ENCODE results near the gene MYCT1.
"Not testable (repeated sequence)": the region's sequence is repeated elsewhere in the genome, so short reads cannot be mapped to it uniquely, and the experiment has no call there.

Gene MYCT1, protein sequence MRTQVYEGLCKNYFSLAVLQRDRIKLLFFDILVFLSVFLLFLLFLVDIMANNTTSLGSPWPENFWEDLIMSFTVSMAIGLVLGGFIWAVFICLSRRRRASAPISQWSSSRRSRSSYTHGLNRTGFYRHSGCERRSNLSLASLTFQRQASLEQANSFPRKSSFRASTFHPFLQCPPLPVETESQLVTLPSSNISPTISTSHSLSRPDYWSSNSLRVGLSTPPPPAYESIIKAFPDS

GRCh38 chr6:152697634-152698033, at the start of gene MYCT1:
TSS of gene MYCT1 (plus strand) at chr6:152697897. CDS start at chr6:152697903, 6 bp downstream.
- DNase-seq, result no peak

DNA sequence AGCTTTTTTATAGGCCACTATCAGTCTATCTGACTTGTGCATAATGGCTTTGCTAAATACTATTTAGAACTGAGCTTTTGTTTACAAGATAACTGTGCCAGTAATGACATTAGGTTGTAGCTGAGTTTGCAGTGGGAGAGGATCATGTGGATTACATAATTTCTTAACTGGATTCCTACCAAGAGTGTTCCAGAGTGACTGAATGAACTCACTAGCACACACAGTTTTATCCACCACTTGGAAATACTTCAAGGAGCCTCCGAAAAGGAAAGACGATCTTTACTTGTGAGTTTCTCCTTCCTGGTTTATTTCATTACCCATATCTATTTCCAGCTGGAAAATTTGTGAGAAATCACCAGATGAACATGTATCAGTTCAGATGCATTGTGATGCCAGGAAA, 49.6 kb upstream of the MYCT1 start:
- no peak for DNase-seq

- no peak for DNase-seq
Measured at GRCh38 chr6:152651986-152652385, 45.7 kb upstream of the MYCT1 start.

GRCh38 chr6:152661776-152662175, 35.9 kb upstream of the MYCT1 start:
- no peak for DNase-seq

DNA sequence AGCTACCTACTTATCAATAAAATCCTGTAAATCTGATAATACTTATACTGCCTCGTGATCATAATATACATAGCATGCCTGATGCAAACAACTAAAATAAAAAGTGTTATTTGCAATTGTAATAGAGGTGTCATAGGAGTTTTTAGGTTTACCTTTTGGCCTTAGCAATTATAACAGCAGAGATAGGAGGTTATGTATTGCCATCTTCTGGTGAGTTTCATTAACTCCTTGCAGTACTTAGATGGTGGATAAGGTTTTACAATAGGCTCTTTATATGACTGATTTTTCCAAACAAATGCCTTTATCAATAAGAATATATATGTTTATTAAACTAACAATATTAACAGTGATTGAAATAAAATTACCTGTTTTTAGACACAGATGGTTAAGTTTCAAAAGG, 27.8 kb upstream of the MYCT1 start:
- DNase-seq, result no peak

DNA sequence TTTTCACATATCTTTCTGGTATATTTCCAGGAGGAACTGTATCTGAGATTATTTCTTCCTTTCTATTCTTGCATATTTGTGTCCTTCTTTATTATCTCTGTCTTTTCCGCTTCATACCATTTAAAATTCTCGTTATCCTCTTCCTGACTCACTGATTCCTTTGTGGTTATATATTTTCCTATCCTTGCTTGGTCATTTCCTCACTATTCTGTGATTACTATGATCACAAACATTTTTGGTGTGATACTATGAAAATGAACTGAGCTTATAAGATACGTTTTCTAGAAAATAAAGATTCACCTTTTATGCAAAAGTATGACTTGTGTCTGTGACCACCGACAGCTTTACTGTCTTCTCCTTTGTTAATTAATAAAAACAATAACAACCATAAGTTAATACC, 26.5 kb upstream of the MYCT1 start:
- DNase-seq, result no peak

- DNase-seq, result no peak
Measured at GRCh38 chr6:152673236-152673635, 24.5 kb upstream of the MYCT1 start.

- no peak for DNase-seq
Measured at GRCh38 chr6:152680151-152680550, 17.5 kb upstream of the MYCT1 start.

GRCh38 chr6:152680879-152681517, 16.7 kb upstream of the MYCT1 start:
- no peak for DNase-seq

GRCh38 chr6:152682141-152682540, 15.6 kb upstream of the MYCT1 start:
- DNase-seq, result no peak

DNA sequence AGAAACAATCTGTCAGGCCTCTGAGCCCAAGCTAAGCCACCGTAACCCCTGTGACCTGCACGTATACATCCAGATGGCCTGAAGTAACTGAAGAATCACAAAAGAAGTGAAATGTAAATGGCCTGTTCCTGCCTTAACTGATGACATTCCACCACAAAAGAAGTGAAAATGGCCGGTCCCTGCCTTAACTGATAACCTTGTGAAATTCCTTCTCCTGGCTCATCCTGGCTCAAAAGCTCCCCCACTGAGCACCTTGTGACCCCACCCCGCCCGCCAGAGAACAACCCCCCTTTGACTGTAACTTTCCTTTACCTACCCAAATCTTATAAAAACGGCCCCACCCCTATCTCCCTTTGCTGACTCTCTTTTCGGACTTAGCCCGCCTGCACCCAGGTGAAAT, 14.8 kb upstream of the MYCT1 start:
- not testable (repeated sequence) for DNase-seq

DNA sequence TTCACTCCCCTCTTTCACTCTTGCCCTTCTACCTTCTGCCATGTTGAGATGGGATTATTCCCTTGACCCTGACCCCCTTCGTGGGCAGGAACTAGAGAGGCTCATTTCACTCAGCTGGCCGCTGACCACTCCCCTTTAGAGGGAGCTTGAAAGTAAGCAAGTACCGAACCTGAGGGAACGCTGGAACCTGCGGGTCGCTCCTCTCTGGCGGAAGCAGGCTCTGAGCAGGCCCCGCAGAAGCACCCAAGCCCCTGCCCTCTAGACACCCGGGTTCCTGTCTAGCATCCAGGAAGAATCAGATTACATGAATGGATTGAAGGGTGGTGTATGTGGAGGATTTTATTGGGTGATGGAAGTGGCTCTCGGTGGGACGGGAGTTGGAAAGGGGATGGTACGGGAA, 11.9 kb upstream of the MYCT1 start:
- no peak for DNase-seq

DNA sequence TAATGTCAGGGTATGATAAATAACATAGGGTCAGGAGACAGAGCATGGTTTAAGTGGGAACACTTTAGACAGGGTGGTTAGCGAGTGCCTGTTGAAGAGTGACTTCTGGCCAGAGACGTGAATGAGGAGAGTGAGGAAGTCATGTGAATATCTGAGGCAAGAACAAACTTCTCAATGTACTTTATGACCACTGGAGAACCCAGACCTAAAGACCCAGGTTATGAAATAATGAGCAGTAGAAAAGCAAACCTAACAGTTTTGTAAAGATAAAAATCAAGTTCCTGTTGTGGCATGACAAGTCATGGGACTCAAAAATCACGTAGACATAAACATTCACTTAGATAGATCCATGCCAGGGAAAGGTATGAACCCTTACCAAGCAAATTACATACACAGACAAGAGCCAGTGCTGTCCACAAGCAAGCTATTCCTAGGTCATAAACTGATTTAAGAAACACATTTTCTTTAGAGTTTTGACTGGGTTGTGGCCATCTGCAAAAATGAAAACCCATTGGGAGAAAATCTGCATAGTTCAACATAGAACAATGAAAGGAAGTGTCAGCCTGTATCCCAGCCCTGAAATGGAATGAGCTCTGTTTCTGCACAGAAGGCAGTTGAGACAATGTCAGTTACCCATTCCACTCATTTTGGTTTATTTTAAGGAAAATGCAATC, 2.2 kb upstream of the MYCT1 start:
- no peak for DNase-seq

DNA sequence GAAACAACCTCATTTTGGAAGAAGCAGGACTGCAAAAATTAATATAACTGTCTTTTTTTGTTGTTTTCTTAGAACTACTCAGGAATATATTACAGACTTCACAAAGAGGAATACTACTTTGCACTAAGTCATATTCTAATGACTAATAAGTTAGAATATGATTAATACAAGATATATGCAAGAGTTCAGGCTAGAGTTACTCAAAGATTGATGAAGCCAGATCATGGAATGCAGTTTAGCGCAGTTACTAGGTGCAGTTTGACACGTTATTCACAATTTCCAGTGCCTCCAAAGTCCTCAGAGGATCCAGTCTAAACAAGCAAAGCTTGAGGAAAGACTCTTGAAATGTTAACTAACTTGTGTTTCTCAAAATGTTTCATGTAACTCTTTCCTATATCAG, 1.2 kb upstream of the MYCT1 start:
- DNase-seq, result no peak

DNA sequence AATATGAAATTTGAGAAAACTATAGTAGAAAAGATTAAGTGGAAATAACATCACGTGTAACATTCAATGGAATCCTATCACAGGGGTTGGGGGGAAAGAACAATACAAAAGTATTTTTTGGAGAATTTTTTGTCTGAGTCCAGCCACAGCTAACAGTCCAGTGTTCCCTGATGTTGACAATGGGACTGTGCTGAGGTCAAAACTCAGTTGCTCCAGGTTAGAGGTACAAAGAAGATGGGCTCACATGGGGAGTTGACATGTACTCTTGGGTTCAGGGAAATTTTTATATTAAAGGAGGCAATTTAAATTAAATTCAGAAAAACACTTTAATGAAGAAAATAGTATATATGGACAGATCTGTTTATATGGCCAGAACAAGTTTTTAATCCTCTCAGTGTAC, 995 bp downstream of the MYCT1 start:
- no peak for DNase-seq

DNA sequence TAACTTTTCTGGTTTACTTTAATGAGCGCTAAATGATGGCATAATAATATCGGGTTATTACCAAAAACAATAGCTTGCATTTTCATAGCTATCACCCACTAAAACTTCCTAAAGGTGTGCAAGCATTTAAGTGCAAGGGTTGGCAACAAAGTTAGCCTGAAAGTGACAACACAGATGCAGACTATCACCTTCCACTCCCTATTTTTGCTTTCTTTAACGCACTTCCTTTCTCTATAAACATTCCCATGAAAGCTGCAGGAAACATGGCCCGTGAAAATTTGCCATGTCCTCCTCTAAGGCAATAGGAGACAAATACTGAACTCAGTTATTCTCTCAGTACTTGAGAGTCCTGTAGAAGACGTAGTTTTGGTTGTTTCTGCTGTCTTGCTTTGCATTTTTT, 2.7 kb downstream of the MYCT1 start:
- no peak for DNase-seq

DNA sequence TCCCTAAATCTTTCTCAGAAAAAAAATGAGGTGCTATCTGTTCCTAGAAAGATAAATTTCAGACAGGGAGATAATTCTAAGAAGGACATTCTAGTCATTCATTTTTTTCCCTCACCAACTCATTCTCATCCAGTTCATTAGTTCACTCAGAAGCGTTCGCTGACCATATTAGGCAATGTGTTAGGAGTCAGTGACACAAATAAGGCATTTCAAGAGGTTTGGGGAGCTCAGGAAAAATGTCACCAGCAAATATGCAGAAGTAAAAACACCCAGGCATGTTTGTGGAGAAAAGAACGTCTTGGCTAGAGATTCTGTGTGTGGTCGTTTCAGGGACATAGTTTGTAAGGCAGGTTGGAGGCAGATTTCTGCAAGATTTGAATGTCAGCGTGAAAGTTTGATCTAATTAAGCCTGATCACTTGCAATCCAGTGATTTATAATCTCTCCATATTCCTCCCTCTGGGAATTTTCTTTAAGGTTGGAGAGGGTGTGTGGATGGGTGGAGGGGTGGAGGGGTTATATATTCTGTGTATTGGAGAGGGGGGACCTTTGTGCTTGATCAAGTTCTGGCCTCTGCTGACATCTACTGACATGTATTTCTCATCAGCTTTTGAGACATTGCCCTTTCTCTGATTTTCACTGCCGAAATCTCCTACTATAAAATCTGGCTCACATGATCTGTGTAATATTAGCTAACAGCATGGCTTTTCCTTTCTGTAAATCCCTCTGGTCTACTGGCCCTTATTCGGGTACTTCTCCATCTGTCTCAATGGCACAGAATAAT, 3.6 kb downstream of the MYCT1 start:
- no peak for DNase-seq

DNA sequence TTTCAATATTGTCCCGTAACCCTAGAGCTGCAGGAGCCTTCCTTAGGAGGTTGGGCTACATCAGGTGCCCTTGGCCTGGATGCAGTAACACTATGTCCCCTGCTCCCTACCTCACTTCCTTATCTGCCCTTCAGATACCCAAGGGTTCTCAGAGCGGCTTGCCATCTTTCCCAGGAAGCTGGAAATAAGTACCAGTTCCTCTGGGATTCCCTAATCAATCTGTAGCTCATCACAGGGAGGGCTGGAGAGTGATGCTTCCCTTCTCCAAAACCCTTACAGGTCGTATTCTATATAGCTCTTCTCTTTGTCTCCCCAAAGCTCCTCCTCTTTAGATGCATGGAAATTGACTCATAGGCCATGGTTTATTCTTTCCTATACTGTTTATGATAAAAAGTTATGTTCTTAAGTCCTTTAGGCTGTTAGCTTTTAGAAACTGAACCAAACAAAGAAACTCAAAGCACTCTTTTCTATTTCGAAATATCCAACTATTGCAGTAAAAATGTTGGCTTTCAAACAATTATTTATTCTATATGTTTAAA, 4.2 kb downstream of the MYCT1 start:
- DNase-seq, result no peak

DNA sequence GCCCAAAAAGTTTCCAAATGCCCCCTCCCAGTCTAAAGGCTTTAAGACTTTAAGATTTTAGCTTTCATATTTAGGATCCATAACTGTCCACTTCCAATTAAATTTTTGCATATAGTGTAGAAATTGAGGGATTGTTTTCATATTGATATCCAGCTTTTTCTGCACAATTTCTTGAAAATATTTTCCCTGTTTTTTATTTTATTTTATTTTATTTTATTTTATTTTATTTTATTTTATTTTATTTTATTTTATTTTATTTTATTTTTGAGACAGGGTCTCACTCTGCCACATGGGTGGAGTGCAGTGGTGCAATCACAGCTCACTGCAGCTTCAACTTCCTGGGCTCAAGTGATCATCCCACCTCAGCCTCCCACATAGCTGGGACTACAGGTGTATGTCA, 6.1 kb downstream of the MYCT1 start:
- DNase-seq, result not testable (repeated sequence)

DNA sequence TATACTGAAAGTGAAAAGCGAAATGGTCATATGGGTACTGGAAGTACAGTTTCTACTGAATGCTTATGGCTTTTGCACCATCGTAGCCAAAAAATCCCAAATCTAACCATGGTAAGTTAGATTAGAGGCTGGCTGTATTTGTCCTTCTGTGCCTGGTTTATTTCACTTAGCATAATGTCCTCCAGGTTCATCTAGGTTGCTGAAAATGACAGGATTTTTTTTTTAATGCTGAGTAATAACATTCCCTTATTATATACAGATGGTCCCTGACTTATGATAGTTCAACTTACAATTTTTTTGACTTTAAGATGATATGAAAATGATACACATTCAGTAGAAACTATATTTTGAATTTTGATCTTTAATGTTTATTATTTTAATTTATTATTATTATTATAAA, 7.6 kb downstream of the MYCT1 start:
- DNase-seq, result no peak

GRCh38 chr6:152716322-152716721, 18.6 kb downstream of the MYCT1 start:
- no peak for DNase-seq

GRCh38 chr6:152720974-152721373, 23.3 kb downstream of the MYCT1 start:
- DNase-seq, result no peak

GRCh38 chr6:152721956-152722355, 24.3 kb downstream of the MYCT1 start:
- no peak for DNase-seq
